AG09319 (cell line): ENCODE measurements around the gene PPP1R2C.

Source experiments
- DNase-seq: peaks from one replicate; pipeline ENCODE4 v3.0.0-alpha.2; 2010; ENCODE audit warnings: low read depth; ENCODE audit errors: extremely low read depth
- CTCF ChIP-seq: IDR thresholded peaks from 2 replicates; pipeline ENCODE4 v1.5.1; 2011; ENCODE audit warnings: low read depth, mild to moderate bottlenecking, inconsistent platforms, low read length, moderate library complexity

PPP1R2C gene

GRCh38 chrX:42735250-42735649 is 42.7 kb downstream of the PPP1R2C start:
- TF ChIP-seq CTCF: no peak
- no peak for DNase-seq

- no peak for DNase-seq
- no peak for TF ChIP-seq CTCF
Observed at GRCh38 chrX:42732506-42732905, 45.5 kb downstream of the PPP1R2C start.
